Measurements from ENCODE around the gene MTERF4. TPM values are rescaled to one million over a fixed set of nuclear protein-coding genes. Genes with fewer than 3 reads are reported as not detected.

MTERF4 gene
- polyA plus RNA-seq, 1 experiment: 30.9 TPM

GRCh38 chr2:241137276-241138190 is 35.4 kb upstream of the MTERF4 start:
- ChIA-PET POLR2A (no interaction called here), CTCF (no interaction called here)
- no peak overlapping the region for H3K27ac ChIP-seq (ENCODE audit: low read depth, low read length)

GRCh38 chr2:241136661-241137260 is 34.7 kb upstream of the MTERF4 start:
- ChIA-PET CTCF (no interaction called here), POLR2A (no interaction called here)
- Histone ChIP-seq H3K9me3 (ENCODE audit: control insufficient read depth, insufficient read depth, low read length) (no peaks in the 10 kb centered on the region), H3K27me3 (ENCODE audit: control insufficient read depth, insufficient read depth, low read length) (no peaks in the 10 kb centered on the region), H3K4me3 (ENCODE audit: low read depth, low read length) (no peak overlapping the region), H3K27ac (ENCODE audit: low read depth, low read length) (no peak overlapping the region)
- DNase-seq (ENCODE audit: low read depth, low spot score): no peak
- TF ChIP-seq CTCF (IDR thresholded peaks at IDR 0.05; ENCODE audit: low read depth, low read length): no peak

More at GRCh38 chr2:241137276-241138190, 35.4 kb upstream of the MTERF4 start:
- no peak for DNase-seq (ENCODE audit: low read depth, low spot score)
- Histone ChIP-seq H3K27me3 (ENCODE audit: control insufficient read depth, insufficient read depth, low read length) (no peaks in the 10 kb centered on the region), H3K9me3 (ENCODE audit: control insufficient read depth, insufficient read depth, low read length) (no peaks in the 10 kb centered on the region), H3K4me3 (ENCODE audit: low read depth, low read length) (no peak overlapping the region)
- no peak for TF ChIP-seq CTCF (IDR thresholded peaks at IDR 0.05; ENCODE audit: low read depth, low read length)

- TF ChIP-seq CTCF (IDR thresholded peaks at IDR 0.05; ENCODE audit: low read depth, low read length): no peak
- ChIA-PET POLR2A (no interaction called here), CTCF (no interaction called here)
- no peaks in the 10 kb centered on the region for H3K27me3 ChIP-seq (ENCODE audit: control insufficient read depth, insufficient read depth, low read length)
- no peak overlapping the region for H3K4me3 ChIP-seq (ENCODE audit: low read depth, low read length)
- H3K27ac ChIP-seq (ENCODE audit: low read depth, low read length): no peak overlapping the region
- no peaks in the 10 kb centered on the region for H3K9me3 ChIP-seq (ENCODE audit: control insufficient read depth, insufficient read depth, low read length)
- no peak for DNase-seq (ENCODE audit: low read depth, low spot score)
Measured at GRCh38 chr2:241136191-241136590, 34.1 kb upstream of the MTERF4 start.

- no peaks in the 10 kb centered on the region for H3K27me3 ChIP-seq (ENCODE audit: control insufficient read depth, insufficient read depth, low read length)
- H3K9me3 ChIP-seq (ENCODE audit: control insufficient read depth, insufficient read depth, low read length): no peaks in the 10 kb centered on the region
- H3K4me3 ChIP-seq (ENCODE audit: low read depth, low read length): no peak overlapping the region
- ChIA-PET POLR2A (no interaction called here), CTCF (no interaction called here)
- TF ChIP-seq CTCF (IDR thresholded peaks at IDR 0.05; ENCODE audit: low read depth, low read length): no peak
- no peak for DNase-seq (ENCODE audit: low read depth, low spot score)
- no peak overlapping the region for H3K27ac ChIP-seq (ENCODE audit: low read depth, low read length)
Measured at GRCh38 chr2:241135737-241136136, 33.6 kb upstream of the MTERF4 start.

GRCh38 chr2:241134711-241135110 is 32.6 kb upstream of the MTERF4 start:
- no peak for DNase-seq (ENCODE audit: low read depth, low spot score)
- TF ChIP-seq CTCF (IDR thresholded peaks at IDR 0.05; ENCODE audit: low read depth, low read length): no peak
- POLR2A ChIA-PET: no interaction called here
- CTCF ChIA-PET: no interaction called here
- Histone ChIP-seq H3K27me3 (ENCODE audit: control insufficient read depth, insufficient read depth, low read length) (no peaks in the 10 kb centered on the region), H3K4me3 (ENCODE audit: low read depth, low read length) (no peak overlapping the region), H3K9me3 (ENCODE audit: control insufficient read depth, insufficient read depth, low read length) (no peaks in the 10 kb centered on the region), H3K27ac (ENCODE audit: low read depth, low read length) (no peak overlapping the region)
